Measurements from ENCODE around the gene PKD1L1. TPM values are rescaled to one million over a fixed set of nuclear protein-coding genes. Genes with fewer than 3 reads are reported as not detected.

PKD1L1 gene
- total RNA-seq, 4 donors from 2014 or later: 0.44 to 8.4 (median 0.82) TPM

GRCh38 chr7:47726047-47726726 is 222.1 kb downstream of the PKD1L1 start:
- 92 to 93% methylated on average over 3 of the region's 3 CpGs for WGBS, 2 donors
- no peaks in the 10 kb centered on the region for H3K27me3 ChIP-seq
- TF ChIP-seq POLR2A (IDR thresholded peaks at IDR 0.05) (no peak), EP300 (IDR thresholded peaks at IDR 0.05) (no peak), CTCF (IDR thresholded peaks at IDR 0.05) (no peak)
- no peak overlapping the region for H3K4me3 ChIP-seq
- H3K9me3 ChIP-seq: no peaks in the 10 kb centered on the region
- no peaks in the 10 kb centered on the region for H3K36me3 ChIP-seq
- H3K27ac ChIP-seq: no peak overlapping the region
- no peak for DNase-seq (ENCODE audit: low spot score in 2 of 2)
- H3K4me1 ChIP-seq: peaks cover 0 to 4% (median 0%) of the 10 kb centered on the region in 4 donors

- no peak for TF ChIP-seq POLR2A (IDR thresholded peaks at IDR 0.05)
- no peak for TF ChIP-seq CTCF (IDR thresholded peaks at IDR 0.05)
- TF ChIP-seq EP300 (IDR thresholded peaks at IDR 0.05): no peak
- H3K9me3 ChIP-seq: no peaks in the 10 kb centered on the region
- H3K4me1 ChIP-seq: peaks cover 0 to 8% (median 3%) of the 10 kb centered on the region in 4 donors
- 75 to 82% methylated on average over 4 of the region's 4 CpGs for WGBS, 2 donors
- H3K36me3 ChIP-seq: no peaks in the 10 kb centered on the region
- no peak overlapping the region for H3K4me3 ChIP-seq
- H3K27me3 ChIP-seq: no peaks in the 10 kb centered on the region
- no peak overlapping the region for H3K27ac ChIP-seq
- DNase-seq (ENCODE audit: low spot score in 2 of 2): no peak
Observed at GRCh38 chr7:47725031-47725780, 223.1 kb downstream of the PKD1L1 start.

Other genes with a start within 250 kb of the PKD1L1 start
- gene HUS1, start 31.1 kb upstream of the PKD1L1 start, total RNA-seq: 10 to 100 TPM; 26.2 to 29.4 (median 27.8) TPM
- gene SUN3, start 80.6 kb upstream of the PKD1L1 start, total RNA-seq: not detected
- under 1 TPM in 3 of 4 donors, not detected in 1; 0.21 to 0.66 (median 0.60) TPM for gene C7orf57, start 87.1 kb upstream of the PKD1L1 start, total RNA-seq
- 10 to 100 TPM; 14.2 to 36.9 (median 19.0) TPM for gene UPP1, start 140.8 kb upstream of the PKD1L1 start, total RNA-seq
- gene ABCA13, start 223.0 kb upstream of the PKD1L1 start, total RNA-seq: 1 to 10 TPM in 3 of 4 donors, under 1 TPM in 1; 0.90 to 4.6 (median 3.6) TPM